ENCODE results near the gene NCAPD3. TPM values are rescaled to one million over a fixed set of nuclear protein-coding genes. Genes with fewer than 3 reads are reported as not detected.

Gene NCAPD3
- total and polyA plus RNA-seq, 9 of the 15 experiments (the other 6 are each of a cell fraction or from before 2014, with no cell fraction given): 23.6 to 80.6 (median 58.6) TPM

DNA sequence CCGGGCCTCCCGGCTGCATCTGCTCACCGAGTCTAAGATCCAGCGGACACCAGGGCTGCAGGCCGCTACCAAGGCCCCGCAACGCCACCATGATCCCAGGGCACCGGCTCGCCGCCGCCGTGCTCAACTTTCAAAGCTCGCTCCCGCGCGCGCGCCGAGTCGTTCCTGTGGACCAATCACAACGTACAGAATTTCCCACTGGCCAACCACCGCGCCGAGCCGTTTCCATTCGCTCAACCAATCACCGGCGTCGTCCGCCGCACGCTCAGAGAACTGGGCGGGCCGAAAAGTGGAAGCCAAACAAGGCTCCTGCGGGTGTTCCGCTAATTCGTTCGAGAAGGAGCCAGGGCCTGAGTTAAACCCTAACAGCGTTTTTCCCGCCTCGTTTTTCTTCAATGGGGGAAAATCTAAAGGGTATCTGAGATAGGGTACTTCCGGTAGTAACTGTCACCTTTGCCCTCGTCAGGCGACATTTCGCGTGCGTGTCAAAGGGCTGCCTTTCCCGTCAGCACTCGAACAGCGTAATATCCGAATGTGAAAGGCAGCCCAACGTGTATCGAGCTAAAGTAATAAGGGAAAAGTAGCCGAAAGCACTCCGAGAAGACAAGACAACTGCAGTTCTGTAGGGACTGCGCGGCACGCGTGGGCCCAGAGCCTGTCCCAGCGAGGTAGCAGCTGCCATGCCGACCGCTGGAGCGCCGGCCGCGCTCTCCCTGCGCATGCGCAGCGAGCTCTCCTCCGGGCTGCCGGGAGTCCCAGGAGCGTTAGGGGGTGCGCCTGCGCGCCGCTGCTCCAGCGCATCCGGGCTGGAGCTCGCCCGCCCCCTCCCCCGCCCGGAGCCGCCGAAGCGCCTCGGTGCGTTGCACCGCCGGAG is at the start of gene NCAPD3, which contains the start of gene VPS26B (continued):
- TF ChIP-seq, protein P1, sequence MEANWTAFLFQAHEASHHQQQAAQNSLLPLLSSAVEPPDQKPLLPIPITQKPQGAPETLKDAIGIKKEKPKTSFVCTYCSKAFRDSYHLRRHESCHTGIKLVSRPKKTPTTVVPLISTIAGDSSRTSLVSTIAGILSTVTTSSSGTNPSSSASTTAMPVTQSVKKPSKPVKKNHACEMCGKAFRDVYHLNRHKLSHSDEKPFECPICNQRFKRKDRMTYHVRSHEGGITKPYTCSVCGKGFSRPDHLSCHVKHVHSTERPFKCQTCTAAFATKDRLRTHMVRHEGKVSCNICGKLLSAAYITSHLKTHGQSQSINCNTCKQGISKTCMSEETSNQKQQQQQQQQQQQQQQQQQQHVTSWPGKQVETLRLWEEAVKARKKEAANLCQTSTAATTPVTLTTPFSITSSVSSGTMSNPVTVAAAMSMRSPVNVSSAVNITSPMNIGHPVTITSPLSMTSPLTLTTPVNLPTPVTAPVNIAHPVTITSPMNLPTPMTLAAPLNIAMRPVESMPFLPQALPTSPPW (CRISPR knock-in tag; IDR thresholded peaks at IDR 0.05): peak; percentile 72
- no peak for TF ChIP-seq MECOM (CRISPR knock-in tag; IDR thresholded peaks at IDR 0.05)
- no peak; the same call in 1 of the 2 replicates for TF ChIP-seq MTA3 (IDR thresholded peaks at IDR 0.05; ENCODE audit: borderline replicate concordance)
- TF ChIP-seq NFRKB (IDR thresholded peaks at IDR 0.05; ENCODE audit: low read depth): peak; percentile 73; the same call in 1 of the 2 replicates
- TF ChIP-seq SAFB (IDR thresholded peaks at IDR 0.05; ENCODE audit: borderline replicate concordance, low read depth, low read length): no peak
- TF ChIP-seq, protein P2, sequence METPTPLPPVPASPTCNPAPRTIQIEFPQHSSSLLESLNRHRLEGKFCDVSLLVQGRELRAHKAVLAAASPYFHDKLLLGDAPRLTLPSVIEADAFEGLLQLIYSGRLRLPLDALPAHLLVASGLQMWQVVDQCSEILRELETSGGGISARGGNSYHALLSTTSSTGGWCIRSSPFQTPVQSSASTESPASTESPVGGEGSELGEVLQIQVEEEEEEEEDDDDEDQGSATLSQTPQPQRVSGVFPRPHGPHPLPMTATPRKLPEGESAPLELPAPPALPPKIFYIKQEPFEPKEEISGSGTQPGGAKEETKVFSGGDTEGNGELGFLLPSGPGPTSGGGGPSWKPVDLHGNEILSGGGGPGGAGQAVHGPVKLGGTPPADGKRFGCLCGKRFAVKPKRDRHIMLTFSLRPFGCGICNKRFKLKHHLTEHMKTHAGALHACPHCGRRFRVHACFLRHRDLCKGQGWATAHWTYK (CRISPR knock-in tag; IDR thresholded peaks at IDR 0.05): 0 out of 2 replicates have a peak, but pooled peaks have one; percentile 16
- TF ChIP-seq ZBTB7A (IDR thresholded peaks at IDR 0.05; ENCODE audit: borderline replicate concordance, control insufficient read depth, low read depth, low read length): peak; percentile 4; the same call in 1 of the 2 replicates
- peak; percentile 29 for TF ChIP-seq HCFC1 (IDR thresholded peaks at IDR 0.05; ENCODE audit: low read depth, low read length)
- no peak for TF ChIP-seq SNIP1 (IDR thresholded peaks at IDR 0.05; ENCODE audit: low read depth)
- peak; percentile 97 for TF ChIP-seq POLR2B (IDR thresholded peaks at IDR 0.05; ENCODE audit: low read depth, partially characterized antibody)
- peak; percentile 90 for TF ChIP-seq ASH1L (IDR thresholded peaks at IDR 0.05; ENCODE audit: borderline replicate concordance, low read depth, partially characterized antibody)
- TF ChIP-seq, protein P3, sequence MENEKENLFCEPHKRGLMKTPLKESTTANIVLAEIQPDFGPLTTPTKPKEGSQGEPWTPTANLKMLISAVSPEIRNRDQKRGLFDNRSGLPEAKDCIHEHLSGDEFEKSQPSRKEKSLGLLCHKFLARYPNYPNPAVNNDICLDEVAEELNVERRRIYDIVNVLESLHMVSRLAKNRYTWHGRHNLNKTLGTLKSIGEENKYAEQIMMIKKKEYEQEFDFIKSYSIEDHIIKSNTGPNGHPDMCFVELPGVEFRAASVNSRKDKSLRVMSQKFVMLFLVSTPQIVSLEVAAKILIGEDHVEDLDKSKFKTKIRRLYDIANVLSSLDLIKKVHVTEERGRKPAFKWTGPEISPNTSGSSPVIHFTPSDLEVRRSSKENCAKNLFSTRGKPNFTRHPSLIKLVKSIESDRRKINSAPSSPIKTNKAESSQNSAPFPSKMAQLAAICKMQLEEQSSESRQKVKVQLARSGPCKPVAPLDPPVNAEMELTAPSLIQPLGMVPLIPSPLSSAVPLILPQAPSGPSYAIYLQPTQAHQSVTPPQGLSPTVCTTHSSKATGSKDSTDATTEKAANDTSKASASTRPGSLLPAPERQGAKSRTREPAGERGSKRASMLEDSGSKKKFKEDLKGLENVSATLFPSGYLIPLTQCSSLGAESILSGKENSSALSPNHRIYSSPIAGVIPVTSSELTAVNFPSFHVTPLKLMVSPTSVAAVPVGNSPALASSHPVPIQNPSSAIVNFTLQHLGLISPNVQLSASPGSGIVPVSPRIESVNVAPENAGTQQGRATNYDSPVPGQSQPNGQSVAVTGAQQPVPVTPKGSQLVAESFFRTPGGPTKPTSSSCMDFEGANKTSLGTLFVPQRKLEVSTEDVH (IDR thresholded peaks at IDR 0.05; ENCODE audit: low read depth, partially characterized antibody): peak; percentile 57
- peak; percentile 98 for TF ChIP-seq MEIS2 (IDR thresholded peaks at IDR 0.05; ENCODE audit: partially characterized antibody)
- TF ChIP-seq KLF13 (tag; IDR thresholded peaks at IDR 0.05; ENCODE audit: borderline replicate concordance, low read depth): peak; percentile 48; the same call in 1 of the 2 replicates
- peak; percentile 84 for TF ChIP-seq NEUROD1 (IDR thresholded peaks at IDR 0.05; ENCODE audit: borderline replicate concordance, low read depth, low read length, partially characterized antibody)
- TF ChIP-seq CXXC5 (CRISPR knock-in tag; IDR thresholded peaks at IDR 0.05): peak; percentile 97
- TF ChIP-seq ARNT (IDR thresholded peaks at IDR 0.05): 0 out of 4 replicates have a peak, but pooled peaks have one; percentile 48 to 55
- TF ChIP-seq MBD2 (IDR thresholded peaks at IDR 0.05; ENCODE audit: borderline replicate concordance, low read depth): peak; percentile 85
- no peak for TF ChIP-seq MAFG (tag; conservative IDR thresholded peaks at IDR 0.05)
- peak; percentile 99 for TF ChIP-seq NRF1 (conservative IDR thresholded peaks at IDR 0.05 in 1 of 2, IDR thresholded peaks at IDR 0.05 in 1 of 2)
